Measurements from ENCODE around the gene TGFBR1. TPM values are rescaled to one million over a fixed set of nuclear protein-coding genes. Genes with fewer than 3 reads are reported as not detected.

Gene TGFBR1
- polyA plus RNA-seq, 1 of the 3 experiments (the other 2 are of a cell fraction): 15.3 TPM

DNA sequence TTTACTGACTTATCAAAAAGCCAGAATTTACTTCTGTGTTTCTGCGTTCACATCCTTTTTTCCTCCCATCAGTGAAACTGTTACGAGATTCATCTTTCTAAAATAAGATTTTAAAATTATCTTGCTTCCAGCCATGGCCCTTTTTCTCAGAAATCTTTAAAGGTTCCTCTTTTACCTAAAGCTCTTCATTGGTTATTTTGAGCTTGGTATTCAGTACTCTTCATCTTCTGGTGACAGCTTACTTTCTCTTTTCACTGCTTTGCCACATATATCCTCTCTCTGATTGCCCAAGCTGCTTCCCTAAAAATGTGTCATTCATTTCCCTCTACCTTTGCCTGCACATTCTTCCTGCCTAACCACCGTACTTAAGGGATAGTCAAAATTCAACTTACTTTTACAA lies 32.3 kb downstream of the TGFBR1 start:
- WGBS (ENCODE audit: low lambda C conversion rate): 96% methylated on average over 3 of the region's 3 CpGs
- H3K4me3 ChIP-seq (ENCODE audit: low read depth in 2 of 2, low read length in 1 of 2): no peak overlapping the region
- peaks cover 5% of the 10 kb centered on the region; the same call in 1 of the 2 replicates for H4K20me1 ChIP-seq (ENCODE audit: insufficient read depth)
- peaks cover 15 to 33% of the 10 kb centered on the region in 2 experiments for H3K36me3 ChIP-seq (replicated peaks in 1 of 2; ENCODE audit: control insufficient read depth in 1 of 2, insufficient read depth in 2 of 2, low read length in 1 of 2)
- CTCF ChIA-PET: interaction anchor here (1.3 to 8.7 kb wide), 4 partner anchors 9 to 288 kb away, joined by 4 to 131 read pairs (median 5); no protein-coding TSS in a partner anchor
- no peak overlapping the region for H3K9ac ChIP-seq
- H3K4me1 ChIP-seq (ENCODE audit: control insufficient read depth in 1 of 2, insufficient read depth in 2 of 2, low read depth in 1 of 2, low read length in 1 of 2): peaks cover 0 to 6% of the 10 kb centered on the region in 2 experiments; a peak in 3 of 4 replicates
- no peak overlapping the region for H2AFZ ChIP-seq (ENCODE audit: low read depth)
- H3K4me2 ChIP-seq: no peak overlapping the region
- no peak overlapping the region for H3K27ac ChIP-seq (ENCODE audit: low read depth in 2 of 2, low read length in 1 of 2)
- peaks cover 12% of the 10 kb centered on the region for H3F3A ChIP-seq (replicated peaks; ENCODE audit: insufficient read depth)
- POLR2A ChIA-PET: no interaction called here
- no peaks in the 10 kb centered on the region for H3K9me2 ChIP-seq
- TF ChIP-seq SMC3 (IDR thresholded peaks at IDR 0.05; ENCODE audit: low read depth, low read length) (no peak), EZH2phosphoT487 (IDR thresholded peaks at IDR 0.05; ENCODE audit: borderline replicate concordance, low read depth) (no peak), FOXJ3 (CRISPR knock-in tag; IDR thresholded peaks at IDR 0.05) (no peak), RCOR1 (IDR thresholded peaks at IDR 0.05; ENCODE audit: low read length) (no peak), MEF2A (IDR thresholded peaks at IDR 0.05; ENCODE audit: borderline replicate concordance, low read depth) (no peak), NFIC (IDR thresholded peaks at IDR 0.05; ENCODE audit: borderline replicate concordance) (no peak)
- TF ChIP-seq, protein P1, sequence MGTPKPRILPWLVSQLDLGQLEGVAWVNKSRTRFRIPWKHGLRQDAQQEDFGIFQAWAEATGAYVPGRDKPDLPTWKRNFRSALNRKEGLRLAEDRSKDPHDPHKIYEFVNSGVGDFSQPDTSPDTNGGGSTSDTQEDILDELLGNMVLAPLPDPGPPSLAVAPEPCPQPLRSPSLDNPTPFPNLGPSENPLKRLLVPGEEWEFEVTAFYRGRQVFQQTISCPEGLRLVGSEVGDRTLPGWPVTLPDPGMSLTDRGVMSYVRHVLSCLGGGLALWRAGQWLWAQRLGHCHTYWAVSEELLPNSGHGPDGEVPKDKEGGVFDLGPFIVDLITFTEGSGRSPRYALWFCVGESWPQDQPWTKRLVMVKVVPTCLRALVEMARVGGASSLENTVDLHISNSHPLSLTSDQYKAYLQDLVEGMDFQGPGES (IDR thresholded peaks at IDR 0.05; ENCODE audit: low read depth, low read length): no peak
- TF ChIP-seq, protein P2, sequence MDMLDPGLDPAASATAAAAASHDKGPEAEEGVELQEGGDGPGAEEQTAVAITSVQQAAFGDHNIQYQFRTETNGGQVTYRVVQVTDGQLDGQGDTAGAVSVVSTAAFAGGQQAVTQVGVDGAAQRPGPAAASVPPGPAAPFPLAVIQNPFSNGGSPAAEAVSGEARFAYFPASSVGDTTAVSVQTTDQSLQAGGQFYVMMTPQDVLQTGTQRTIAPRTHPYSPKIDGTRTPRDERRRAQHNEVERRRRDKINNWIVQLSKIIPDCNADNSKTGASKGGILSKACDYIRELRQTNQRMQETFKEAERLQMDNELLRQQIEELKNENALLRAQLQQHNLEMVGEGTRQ (IDR thresholded peaks at IDR 0.05; ENCODE audit: borderline replicate concordance, low read depth, low read length): no peak
- DNase-seq: no peak
- no peaks in the 10 kb centered on the region for H3K27me3 ChIP-seq (ENCODE audit: insufficient read depth)
- H3K9me3 ChIP-seq: no peaks in the 10 kb centered on the region
- peaks cover 22% of the 10 kb centered on the region for H3K79me2 ChIP-seq (ENCODE audit: insufficient read depth)

DNA sequence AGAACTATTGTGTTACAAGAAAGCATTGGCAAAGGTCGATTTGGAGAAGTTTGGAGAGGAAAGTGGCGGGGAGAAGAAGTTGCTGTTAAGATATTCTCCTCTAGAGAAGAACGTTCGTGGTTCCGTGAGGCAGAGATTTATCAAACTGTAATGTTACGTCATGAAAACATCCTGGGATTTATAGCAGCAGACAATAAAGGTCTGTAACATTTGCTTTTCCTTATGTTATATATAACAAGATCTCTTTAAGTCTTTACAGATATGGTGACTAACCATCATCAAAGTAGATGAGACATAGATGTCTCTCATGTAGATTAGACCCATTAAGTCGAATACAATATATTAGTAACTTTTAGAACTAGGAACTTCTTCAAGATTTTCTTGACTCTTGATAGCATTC lies 33.0 kb downstream of the TGFBR1 start:
- H2AFZ ChIP-seq (ENCODE audit: low read depth): no peak overlapping the region
- peaks cover 19% of the 10 kb centered on the region for H3K79me2 ChIP-seq (ENCODE audit: insufficient read depth)
- H3K27me3 ChIP-seq (ENCODE audit: insufficient read depth): no peaks in the 10 kb centered on the region
- WGBS (ENCODE audit: low lambda C conversion rate): 97% methylated on average over 7 of the region's 7 CpGs
- H3K9me2 ChIP-seq: no peaks in the 10 kb centered on the region
- no peak overlapping the region for H3K27ac ChIP-seq (ENCODE audit: low read depth in 2 of 2, low read length in 1 of 2)
- ChIA-PET CTCF (interaction anchor here (1.0 to 8.7 kb wide), 4 partner anchors 18 to 290 kb away, joined by 4 to 131 read pairs (median 48); no protein-coding TSS in a partner anchor), POLR2A (interaction anchor here (0.6 kb wide), 1 partner anchor 684 kb away, joined by 3 read pairs; the partner anchor contains the start of gene NR4A3)
- peaks cover 12% of the 10 kb centered on the region for H3F3A ChIP-seq (replicated peaks; ENCODE audit: insufficient read depth)
- no peak overlapping the region for H3K9ac ChIP-seq
- no peak overlapping the region for H3K4me3 ChIP-seq (ENCODE audit: low read depth in 2 of 2, low read length in 1 of 2)
- no peaks in the 10 kb centered on the region for H3K9me3 ChIP-seq
- peaks cover 5% of the 10 kb centered on the region; the same call in 1 of the 2 replicates for H4K20me1 ChIP-seq (ENCODE audit: insufficient read depth)
- H3K4me2 ChIP-seq: no peak overlapping the region
- DNase-seq: no peak
- H3K36me3 ChIP-seq (replicated peaks in 1 of 2; ENCODE audit: control insufficient read depth in 1 of 2, insufficient read depth in 2 of 2, low read length in 1 of 2): peaks cover 16 to 35% of the 10 kb centered on the region in 2 experiments
- peaks cover 0 to 6% of the 10 kb centered on the region in 2 experiments; a peak in 3 of 4 replicates for H3K4me1 ChIP-seq (ENCODE audit: control insufficient read depth in 1 of 2, insufficient read depth in 2 of 2, low read depth in 1 of 2, low read length in 1 of 2)
- TF ChIP-seq, protein P3, sequence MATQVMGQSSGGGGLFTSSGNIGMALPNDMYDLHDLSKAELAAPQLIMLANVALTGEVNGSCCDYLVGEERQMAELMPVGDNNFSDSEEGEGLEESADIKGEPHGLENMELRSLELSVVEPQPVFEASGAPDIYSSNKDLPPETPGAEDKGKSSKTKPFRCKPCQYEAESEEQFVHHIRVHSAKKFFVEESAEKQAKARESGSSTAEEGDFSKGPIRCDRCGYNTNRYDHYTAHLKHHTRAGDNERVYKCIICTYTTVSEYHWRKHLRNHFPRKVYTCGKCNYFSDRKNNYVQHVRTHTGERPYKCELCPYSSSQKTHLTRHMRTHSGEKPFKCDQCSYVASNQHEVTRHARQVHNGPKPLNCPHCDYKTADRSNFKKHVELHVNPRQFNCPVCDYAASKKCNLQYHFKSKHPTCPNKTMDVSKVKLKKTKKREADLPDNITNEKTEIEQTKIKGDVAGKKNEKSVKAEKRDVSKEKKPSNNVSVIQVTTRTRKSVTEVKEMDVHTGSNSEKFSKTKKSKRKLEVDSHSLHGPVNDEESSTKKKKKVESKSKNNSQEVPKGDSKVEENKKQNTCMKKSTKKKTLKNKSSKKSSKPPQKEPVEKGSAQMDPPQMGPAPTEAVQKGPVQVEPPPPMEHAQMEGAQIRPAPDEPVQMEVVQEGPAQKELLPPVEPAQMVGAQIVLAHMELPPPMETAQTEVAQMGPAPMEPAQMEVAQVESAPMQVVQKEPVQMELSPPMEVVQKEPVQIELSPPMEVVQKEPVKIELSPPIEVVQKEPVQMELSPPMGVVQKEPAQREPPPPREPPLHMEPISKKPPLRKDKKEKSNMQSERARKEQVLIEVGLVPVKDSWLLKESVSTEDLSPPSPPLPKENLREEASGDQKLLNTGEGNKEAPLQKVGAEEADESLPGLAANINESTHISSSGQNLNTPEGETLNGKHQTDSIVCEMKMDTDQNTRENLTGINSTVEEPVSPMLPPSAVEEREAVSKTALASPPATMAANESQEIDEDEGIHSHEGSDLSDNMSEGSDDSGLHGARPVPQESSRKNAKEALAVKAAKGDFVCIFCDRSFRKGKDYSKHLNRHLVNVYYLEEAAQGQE (IDR thresholded peaks at IDR 0.05; ENCODE audit: low read depth, low read length): no peak
- TF ChIP-seq GABPA (IDR thresholded peaks at IDR 0.05; ENCODE audit: low read depth): no peak
- TF ChIP-seq, protein P4, sequence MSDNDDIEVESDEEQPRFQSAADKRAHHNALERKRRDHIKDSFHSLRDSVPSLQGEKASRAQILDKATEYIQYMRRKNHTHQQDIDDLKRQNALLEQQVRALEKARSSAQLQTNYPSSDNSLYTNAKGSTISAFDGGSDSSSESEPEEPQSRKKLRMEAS (IDR thresholded peaks at IDR 0.05; ENCODE audit: low read depth): no peak
- TF ChIP-seq EP300 (IDR thresholded peaks at IDR 0.05; ENCODE audit: borderline replicate concordance in 1 of 2, low read depth in 1 of 2, low read length in 1 of 2): no peak
- TF ChIP-seq EZH2phosphoT487 (IDR thresholded peaks at IDR 0.05; ENCODE audit: borderline replicate concordance, low read depth): no peak
- no peak for TF ChIP-seq RFX5 (IDR thresholded peaks at IDR 0.05; ENCODE audit: low read length)
- no peak for TF ChIP-seq YY1 (IDR thresholded peaks at IDR 0.05; ENCODE audit: low read depth)
- no peak for TF ChIP-seq FOSL2 (IDR thresholded peaks at IDR 0.05; ENCODE audit: borderline replicate concordance, low read depth)
- TF ChIP-seq, protein P1 (IDR thresholded peaks at IDR 0.05; ENCODE audit: low read depth, low read length): no peak
- no peak for TF ChIP-seq FOXM1 (IDR thresholded peaks at IDR 0.05; ENCODE audit: low read depth)
- TF ChIP-seq NRF1 (IDR thresholded peaks at IDR 0.05; ENCODE audit: low read depth, low read length): no peak
- no peak for TF ChIP-seq TEAD4 (IDR thresholded peaks at IDR 0.05; ENCODE audit: borderline replicate concordance, insufficient read depth)
- no peak for TF ChIP-seq POLR2AphosphoS5 (IDR thresholded peaks at IDR 0.05; ENCODE audit: low read depth, low read length)
- no peak for TF ChIP-seq FOXJ3 (CRISPR knock-in tag; IDR thresholded peaks at IDR 0.05)
- TF ChIP-seq MXI1 (IDR thresholded peaks at IDR 0.05; ENCODE audit: low read depth, low read length): no peak
- TF ChIP-seq RAD21 (IDR thresholded peaks at IDR 0.05; ENCODE audit: low read length): no peak
